T-helper 1 cell (primary cell): ENCODE results near the gene TRAPPC5.

Source experiments
- DNase-seq, 5 donors: peaks; one replicate each; pipeline ENCODE4 v3.0.0-alpha.2; 2012 to 2020

The TRAPPC5 gene

GRCh38 chr19:7645656-7646425 is 34.8 kb upstream of the TRAPPC5 start:
- no peak for DNase-seq

- DNase-seq = no peak
Measured at GRCh38 chr19:7646426-7646700, 34.3 kb upstream of the TRAPPC5 start.

DNA sequence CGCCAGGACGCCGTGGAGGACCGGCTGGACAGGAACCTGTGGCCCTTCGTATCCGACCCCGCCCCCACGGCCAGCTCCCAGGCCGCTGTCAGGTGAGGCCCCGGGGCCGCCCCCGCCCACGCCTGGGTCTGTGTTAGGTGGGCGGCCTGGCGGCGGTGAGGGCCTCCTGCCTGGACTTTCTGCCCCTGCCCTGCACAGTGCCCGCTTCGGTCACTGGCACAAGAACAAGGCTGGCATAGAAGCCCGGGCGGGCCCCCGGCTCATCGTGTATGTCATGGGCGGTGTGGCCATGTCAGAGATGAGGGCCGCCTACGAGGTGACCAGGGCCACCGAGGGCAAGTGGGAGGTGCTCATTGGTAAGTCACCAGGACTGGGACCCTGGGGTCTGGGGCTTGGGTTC is 33.5 kb upstream of the TRAPPC5 start:
- DNase-seq = no peak

DNA sequence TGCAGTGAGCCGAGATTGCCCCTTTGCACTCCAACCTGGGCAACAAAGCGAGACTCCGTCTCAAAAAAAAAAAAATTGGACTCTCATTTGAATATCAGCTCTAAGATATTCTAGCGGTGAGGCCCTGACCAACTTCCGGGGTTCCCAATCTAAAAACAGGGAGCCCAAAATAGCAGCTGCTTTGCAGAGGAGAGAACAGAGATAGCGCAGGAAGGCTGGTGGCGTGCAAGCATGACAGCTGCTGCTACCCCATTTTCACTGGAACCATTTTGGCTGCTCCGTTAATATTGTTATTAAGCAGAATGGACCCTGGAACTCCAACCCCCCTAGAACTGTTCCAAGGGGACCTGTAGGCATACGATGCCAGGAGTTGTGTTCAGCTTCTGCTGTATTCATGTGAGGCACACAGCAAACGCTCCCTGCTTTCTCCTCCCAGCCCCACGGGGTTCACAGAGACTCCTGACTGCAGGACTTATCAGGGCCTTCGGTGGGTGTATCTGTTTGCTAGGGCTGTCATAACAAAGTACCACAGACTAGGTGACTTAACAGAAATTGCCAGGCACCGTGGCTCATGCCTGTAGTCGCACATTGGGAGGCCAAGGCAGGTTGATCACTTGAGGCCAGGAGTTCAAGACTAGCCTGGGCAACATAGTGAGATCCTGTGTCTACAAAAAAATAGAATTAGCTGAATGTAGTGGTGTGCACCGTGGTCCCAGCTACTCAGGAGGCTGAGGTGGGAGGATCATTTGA is 32.2 kb upstream of the TRAPPC5 start:
- DNase-seq = no peak

- no peak for DNase-seq
Measured at GRCh38 chr19:7650148-7650547, 30.5 kb upstream of the TRAPPC5 start.

GRCh38 chr19:7652061-7652641 is 28.5 kb upstream of the TRAPPC5 start:
- DNase-seq = peak; percentile 70 to 86 (median 82)

GRCh38 chr19:7654401-7654800 is 26.2 kb upstream of the TRAPPC5 start:
- DNase-seq = no peak

DNA sequence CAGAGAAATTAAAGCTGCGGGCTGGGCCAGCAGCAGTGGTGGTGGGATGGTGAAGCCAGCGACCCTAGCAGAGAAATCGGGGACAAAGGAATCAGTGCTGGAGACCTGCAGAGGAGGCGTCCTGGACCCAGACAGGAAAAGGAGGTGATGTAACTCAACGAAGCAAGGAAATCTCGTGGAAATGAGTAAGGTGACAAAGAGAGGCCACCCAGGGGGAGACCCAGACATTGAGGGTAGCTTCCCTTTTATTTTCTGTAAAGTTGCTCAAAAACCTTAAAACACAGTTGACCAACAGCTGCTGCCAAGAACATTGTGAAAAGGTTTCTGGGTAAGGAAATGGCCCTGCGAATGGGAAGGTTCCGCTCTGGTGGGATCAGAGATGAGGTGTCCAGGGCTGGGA is 25.1 kb upstream of the TRAPPC5 start:
- DNase-seq = no peak

DNA sequence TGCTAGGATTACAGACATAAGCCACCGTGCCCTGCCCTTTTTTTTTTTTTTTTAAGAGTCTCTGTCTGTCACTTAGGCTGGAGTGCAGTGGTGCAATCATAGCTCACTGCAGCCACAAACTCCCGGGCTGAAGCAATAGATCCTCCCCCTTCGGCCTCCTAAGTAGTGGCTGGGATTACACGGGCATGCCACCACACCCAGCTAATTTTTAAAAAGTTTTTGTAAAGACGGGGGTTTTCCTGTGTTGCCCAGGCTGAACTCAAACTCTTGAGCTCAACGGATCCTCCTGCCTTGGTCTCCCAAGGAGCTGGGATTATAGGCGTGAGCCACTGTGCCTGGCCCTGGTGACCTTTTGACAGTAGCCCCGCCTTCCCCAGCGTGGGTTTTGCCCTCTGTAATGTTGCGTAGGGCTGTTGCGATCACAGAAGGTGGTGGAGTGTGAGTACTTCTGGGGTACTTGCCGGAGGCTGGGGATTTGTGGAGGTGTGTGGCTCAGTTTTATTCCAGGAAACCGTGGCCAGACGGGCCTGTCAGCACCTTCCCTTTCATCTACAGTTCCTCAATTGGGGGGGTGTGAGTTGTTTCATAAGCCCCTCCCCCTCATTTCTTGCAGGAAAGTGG is 23.4 kb upstream of the TRAPPC5 start:
- DNase-seq = peak in 1 of 5 donors; percentile 23

GRCh38 chr19:7658219-7658686 is 22.4 kb upstream of the TRAPPC5 start:
- DNase-seq = peak in 2 of 5 donors; percentile 34 to 81

DNA sequence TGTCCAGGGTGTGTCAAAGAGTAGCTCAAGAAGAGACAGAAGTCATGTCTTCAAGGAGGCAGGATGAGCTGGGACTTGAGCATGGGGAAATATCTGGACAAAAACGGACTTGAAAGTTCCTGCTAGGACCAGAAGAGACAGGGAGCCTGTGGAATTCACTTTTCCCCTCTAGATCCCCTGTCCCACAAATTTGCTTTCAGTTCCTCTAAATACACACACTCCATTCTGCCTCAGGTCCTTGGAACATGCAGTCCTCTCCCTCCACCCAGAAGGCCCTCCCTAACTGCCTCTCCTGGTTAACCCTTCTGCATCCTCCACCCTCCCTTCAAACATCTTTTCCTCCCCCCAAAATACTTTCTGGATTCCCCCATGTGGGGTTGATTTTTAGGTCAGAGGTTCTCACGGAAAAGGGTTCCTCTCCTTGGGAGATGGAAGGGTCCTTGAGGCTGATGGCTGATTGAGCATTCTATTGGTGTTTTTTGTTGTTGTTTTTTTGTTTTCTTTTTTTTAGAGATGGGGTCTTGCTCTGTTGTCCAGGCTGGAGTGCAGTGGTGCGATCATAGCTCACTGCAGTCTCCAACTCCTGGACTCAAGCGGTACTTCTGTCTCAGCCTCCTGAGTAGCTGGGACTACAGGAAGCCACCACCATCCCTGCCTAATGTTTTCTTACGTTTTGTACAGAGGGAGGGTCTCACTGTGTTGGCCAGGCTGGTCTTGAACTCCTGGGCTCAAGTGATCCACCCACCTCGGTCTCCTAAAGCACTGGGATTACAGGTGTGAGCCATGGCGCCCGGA is 18.7 kb upstream of the TRAPPC5 start:
- DNase-seq = no peak

GRCh38 chr19:7662657-7663056 is 18.0 kb upstream of the TRAPPC5 start:
- no peak for DNase-seq

DNA sequence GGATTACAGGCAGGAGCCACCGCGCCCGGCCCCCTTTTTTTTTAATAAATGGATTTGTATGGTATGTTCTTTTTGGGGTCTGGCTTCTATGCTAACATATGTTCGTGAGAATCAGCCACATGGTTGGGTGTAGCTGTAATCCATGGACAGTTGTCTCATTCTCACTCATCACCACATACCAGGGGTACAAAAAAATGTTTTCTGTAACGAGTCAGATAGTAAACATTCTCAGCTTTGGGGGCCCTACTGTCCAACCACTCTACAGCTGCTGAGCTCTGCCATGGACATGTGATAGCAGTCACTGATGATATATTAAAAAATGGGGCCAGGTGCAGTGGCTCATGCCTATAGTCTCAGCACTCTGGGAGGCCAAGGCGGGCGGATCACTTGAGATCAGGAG is 16.9 kb upstream of the TRAPPC5 start:
- no peak for DNase-seq

DNA sequence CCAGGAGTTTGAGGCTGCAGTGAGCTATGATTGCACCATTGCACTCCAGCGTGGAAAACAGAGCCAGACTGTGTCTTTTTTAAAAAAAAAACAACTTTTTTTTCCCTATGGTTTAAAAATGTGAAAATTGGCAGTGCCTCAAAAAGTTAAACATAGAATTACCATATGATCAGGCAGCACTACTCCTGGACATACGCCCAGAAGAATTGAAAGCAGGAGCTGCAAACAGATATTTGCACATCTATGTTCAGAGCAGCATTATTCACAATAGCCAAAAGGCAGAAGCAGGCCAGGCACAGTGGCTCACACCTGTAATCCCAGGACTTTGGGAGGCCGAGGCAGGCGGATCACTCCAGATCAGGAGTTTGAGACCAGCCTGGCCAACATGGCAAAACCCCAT is 15.6 kb upstream of the TRAPPC5 start:
- DNase-seq = no peak

GRCh38 chr19:7668842-7669241 is 11.8 kb upstream of the TRAPPC5 start, which contains the start of gene RETN:
RETN (plus strand) TSS chr19:7669049; CDS start chr19:7669327, 278 bp downstream.
- DNase-seq = no peak

DNA sequence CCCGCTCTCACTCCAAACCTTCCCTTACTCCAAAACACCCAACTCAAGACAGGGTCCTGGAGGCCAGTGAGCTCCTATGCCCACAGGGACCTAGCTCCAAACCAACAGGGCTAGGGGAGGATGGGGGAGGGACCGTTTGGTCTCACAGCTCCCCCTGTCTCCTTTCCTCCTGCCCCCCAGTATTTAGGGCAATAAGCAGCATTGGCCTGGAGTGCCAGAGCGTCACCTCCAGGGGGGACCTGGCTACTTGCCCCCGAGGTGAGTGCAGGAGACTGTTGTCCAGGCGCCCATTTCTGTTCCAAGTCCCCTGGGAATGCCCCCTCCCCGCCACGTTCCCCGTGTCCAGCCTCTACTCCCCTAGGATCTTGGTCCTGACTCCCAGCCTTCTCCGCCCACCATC is 11.0 kb upstream of the TRAPPC5 start:
- DNase-seq = no peak

- DNase-seq = peak in 1 of 5 donors; percentile 24
Measured at GRCh38 chr19:7670150-7670783, 10.4 kb upstream of the TRAPPC5 start.

DNA sequence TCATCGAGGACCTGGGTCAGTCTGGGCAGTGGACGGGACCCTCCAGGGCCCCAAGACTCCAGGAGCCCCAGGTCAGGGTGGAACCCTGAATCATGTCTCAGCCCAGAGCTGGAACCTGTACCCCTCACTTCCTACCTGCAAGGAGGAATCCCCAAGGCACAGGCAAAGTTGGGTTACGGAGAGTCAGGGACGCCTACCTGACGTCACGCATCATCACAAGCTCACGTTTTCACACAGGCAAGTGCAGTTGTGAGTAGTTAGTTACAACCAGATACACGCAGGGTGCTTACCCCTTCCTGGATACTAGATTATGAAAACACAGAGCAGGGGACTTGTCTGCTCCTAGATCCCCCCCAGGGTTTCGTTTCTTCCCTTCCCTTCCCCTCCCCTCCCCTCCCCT is 9.8 kb upstream of the TRAPPC5 start:
- no peak for DNase-seq

GRCh38 chr19:7672522-7672921 is 8.1 kb upstream of the TRAPPC5 start:
- no peak for DNase-seq

DNA sequence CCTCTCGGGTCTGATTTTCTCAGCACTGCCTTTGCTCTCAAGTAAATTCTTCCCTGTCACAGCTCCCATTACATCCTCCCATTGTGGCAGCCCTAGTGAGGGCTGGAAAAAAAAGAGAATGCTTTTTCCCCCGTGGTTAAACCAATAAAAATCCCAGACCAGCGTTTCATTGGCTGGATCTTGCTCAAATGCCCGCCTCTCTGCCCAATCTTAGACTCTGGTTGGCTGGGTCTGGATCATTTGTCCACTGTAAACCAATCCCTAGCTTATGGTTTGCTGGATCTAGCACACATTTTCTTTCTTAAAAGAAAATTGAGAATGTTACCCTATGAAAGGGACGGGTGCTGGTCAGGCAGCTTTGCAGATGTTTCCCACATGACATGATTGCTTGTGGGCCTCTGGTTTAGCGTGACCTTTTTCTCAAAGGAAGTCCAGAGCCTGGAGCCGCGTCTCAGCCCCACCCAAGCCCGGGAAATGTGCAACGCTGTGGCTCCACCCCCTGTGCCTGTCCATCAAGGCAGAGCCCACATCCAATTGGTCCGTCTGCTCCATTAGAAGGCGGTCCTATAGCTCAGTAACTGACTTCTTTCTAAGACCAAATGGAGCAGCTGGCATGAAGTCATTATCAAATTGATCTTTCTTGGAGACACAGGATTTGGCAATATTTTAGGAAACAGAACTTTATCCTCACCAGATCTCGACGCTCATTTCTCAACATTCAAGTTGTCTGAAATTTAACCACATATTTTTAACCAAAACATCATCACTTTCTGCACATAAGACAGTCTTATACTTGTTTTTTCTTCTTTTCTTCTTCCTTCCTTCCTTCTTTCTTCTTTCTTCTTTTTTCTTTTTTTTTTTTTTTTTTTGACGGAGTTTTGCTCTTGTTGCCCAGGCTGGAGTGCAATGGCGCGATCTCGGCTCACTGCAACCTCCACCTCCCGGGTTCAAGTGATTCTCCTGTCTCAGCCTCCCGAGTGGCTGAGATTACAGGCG is 6.3 kb upstream of the TRAPPC5 start:
- DNase-seq = peak in 1 of 5 donors; percentile 45

DNA sequence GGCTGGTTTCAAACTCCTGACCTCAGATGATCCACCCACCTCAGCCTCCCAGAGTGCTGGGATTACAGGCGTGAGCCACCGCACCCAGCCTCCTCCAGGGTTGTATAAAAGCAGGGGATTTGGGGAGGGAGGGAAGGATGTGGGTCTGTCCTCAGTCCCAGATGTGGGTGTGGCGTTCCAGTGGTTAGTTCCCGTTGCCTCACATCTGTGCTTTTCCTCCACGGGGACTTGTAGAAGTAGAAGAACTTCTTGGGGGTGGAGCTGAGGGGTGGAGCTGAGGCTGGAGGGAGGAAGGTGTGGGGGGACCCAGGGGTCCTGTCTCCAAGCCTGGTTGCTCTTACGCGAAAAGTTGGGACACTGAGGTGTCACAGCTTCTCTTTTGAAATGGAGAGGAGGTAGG is 4.3 kb upstream of the TRAPPC5 start:
- no peak for DNase-seq
